HG02970 (cell line): ENCODE results near the gene CNTFR.

Source experiments
- ATAC-seq: cut with Tn5 transposase; IDR thresholded peaks from one replicate; pipeline ENCODE4 v1.9.1; 2021; ENCODE audit warnings: mild to moderate bottlenecking, moderate library complexity, moderate number of reproducible peaks; ENCODE audit not compliant: unreplicated experiment, low FRiP score

The CNTFR gene

GRCh38 chr9:34620061-34620994, 30.8 kb upstream of the CNTFR start, which contains the start of gene DCTN3:
Gene DCTN3 (minus strand): TSS chr9:34620495. CDS start chr9:34620464, 31 bp downstream.
- ATAC-seq, result peak; percentile 85

GRCh38 chr9:34615132-34615531, 25.6 kb upstream of the CNTFR start:
- ATAC-seq, result no peak

GRCh38 chr9:34612788-34613390, 23.4 kb upstream of the CNTFR start:
- no peak for ATAC-seq

DNA sequence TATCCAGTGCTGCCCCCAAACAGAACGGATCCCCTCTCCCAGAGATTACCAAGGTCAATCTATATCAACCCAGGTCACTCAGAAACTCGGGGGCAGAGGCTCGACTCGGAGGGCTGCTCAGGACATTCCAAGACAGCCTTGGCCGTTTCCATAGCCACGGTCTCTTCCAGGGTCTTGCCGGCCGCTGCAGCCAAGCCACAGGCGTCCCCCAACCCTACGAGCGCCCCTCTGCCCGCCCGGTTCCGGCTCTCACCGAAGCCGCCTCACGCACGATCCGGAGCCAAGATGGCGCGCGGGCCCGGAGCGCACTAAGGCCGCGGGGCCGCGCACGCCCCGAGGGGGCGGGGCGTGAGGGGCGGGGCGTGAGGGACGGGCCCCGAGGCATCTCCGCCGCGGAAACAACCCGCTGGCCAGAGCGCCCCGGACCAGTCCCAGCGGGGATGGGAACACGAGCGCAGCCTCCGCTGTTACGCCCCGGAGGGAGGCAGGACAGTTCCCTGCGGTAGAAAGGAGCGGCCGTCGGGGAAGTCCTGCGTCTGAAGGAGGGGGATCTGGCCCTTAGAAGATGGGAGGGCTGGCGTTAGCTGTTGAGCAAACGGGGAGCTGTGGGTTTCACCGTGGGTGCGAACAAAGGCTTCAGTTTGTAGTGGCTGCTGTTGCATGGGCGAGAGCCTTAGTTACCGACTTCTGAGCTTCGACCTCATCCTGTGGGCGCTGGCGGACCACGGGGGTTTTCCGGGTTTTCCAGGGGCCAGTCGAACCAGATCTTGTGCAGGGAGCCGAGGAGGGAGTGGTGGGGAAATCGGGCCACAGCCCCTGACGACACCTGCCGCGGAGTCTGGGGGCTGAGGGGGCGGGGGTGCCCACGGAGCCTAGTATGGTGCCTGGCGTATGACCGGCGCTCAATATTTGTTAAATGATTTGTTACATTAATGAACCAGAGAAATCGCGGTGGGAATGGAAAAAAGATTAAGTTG, 22.6 kb upstream of the CNTFR start, which contains the start of gene RPP25L:
Gene RPP25L (minus strand): TSS at position 287 of the 977 bp plus-strand sequence. CDS start 801 bp downstream, outside the sequence.
- ATAC-seq, result peak; percentile 80

DNA sequence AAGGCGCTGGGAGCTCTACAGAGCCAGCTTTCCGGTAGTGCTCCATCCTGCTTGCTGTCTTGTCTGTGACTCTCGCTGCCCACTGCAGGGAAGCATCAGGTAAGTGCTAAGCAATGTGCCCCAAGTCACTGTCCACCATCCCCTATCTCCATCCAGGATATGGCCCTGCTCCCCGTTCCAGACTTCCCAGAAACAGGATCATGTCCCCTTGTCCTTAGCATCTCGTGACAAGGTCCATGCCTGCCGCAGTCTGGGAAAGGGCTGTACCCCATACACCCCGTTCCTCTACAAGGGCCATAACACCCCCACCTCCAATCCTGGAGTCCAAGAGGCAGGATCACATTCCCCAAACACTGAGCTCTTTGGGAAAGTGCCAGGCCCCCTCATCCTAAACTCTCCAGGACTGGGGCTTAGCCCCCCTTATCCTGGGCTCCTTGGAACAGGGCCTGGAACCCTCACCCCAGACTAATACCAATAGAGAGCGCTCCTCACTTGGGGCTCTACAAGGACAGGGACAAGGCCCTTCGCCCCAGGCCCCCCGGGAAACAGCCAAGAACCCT, 21.8 kb upstream of the CNTFR start:
- ATAC-seq, result no peak

DNA sequence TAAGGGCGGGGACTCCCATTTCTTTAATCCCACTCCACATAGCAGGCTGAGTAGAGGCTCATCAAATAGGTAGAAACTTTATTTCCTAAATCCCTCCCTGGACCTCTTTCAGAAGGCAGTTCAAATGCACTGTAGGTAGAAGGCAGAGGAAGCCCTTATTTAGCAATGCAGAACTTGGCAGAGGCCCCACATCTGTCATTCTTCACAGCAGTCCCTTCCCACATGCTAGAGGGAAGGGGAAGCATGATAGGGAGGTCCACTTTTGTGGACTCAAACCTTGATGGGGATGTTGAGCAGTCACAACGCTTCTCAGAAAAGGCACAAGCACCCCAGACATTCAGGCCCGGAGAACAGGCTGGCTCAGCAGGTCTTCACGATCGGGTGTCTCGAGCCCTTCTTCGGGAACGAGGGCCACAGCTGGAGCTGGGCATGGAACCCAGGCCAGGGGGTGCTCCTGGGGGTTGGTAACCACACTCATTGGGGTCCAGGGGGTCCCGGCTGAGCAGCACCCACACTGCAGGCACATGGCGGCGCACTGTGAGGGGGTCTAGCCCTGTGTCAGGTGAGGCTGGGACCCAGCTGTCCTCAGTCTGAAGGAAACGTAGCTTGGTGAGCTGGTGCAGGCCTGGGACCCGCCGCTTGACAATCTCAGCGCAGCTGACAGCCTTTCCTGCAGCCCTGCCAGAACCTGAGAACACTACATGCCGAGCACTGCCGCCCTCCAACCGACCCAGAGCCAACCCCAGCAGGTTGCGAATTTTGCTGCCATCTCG, 21.1 kb upstream of the CNTFR start:
- ATAC-seq, result no peak

GRCh38 chr9:34607331-34607730, 17.8 kb upstream of the CNTFR start:
- no peak for ATAC-seq

GRCh38 chr9:34606905-34607304, 17.4 kb upstream of the CNTFR start:
- ATAC-seq, result no peak

- no peak for ATAC-seq
These were observed 16.7 kb upstream of the CNTFR start for GRCh38 chr9:34606190-34606589.

GRCh38 chr9:34603610-34604231, 14.2 kb upstream of the CNTFR start:
- ATAC-seq, result peak; percentile 73

DNA sequence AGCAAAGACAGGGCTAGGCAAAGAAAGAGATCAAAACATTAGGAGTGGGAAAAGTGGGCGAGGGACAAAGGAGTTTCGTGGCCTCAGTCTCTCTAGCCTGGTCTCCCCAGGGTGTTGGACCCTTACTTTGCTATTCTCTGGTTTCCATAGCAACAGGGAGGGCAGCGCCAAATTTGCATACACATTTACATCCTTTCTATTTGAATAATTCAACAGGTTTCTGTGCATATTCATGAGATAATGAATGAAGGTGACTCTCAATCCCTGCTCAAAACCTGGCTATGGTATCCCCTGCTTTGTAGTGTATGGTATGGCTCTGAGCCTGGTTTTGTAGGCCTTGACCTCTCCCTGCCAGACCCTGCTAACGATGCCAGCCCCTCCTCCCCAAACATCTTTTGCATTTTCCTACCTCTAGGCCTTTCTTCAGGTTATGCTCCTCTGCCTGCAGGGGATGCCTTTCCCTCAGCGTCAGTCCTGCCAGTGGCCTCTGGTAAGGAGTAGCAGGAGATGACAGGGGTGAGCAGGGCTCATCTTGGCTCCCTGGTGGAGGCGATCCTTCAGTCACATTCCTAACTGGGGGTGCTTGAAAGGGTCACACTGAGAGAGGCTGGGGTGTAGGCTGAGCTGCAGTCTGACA, 12.5 kb upstream of the CNTFR start:
- no peak for ATAC-seq

- ATAC-seq, result no peak
These were observed 11.4 kb upstream of the CNTFR start for GRCh38 chr9:34600908-34601307.

- no peak for ATAC-seq
These were observed 10.0 kb upstream of the CNTFR start for GRCh38 chr9:34599546-34599945.

GRCh38 chr9:34594177-34594576, 4.7 kb upstream of the CNTFR start:
- no peak for ATAC-seq

GRCh38 chr9:34592895-34593601, 3.5 kb upstream of the CNTFR start:
- no peak for ATAC-seq

DNA sequence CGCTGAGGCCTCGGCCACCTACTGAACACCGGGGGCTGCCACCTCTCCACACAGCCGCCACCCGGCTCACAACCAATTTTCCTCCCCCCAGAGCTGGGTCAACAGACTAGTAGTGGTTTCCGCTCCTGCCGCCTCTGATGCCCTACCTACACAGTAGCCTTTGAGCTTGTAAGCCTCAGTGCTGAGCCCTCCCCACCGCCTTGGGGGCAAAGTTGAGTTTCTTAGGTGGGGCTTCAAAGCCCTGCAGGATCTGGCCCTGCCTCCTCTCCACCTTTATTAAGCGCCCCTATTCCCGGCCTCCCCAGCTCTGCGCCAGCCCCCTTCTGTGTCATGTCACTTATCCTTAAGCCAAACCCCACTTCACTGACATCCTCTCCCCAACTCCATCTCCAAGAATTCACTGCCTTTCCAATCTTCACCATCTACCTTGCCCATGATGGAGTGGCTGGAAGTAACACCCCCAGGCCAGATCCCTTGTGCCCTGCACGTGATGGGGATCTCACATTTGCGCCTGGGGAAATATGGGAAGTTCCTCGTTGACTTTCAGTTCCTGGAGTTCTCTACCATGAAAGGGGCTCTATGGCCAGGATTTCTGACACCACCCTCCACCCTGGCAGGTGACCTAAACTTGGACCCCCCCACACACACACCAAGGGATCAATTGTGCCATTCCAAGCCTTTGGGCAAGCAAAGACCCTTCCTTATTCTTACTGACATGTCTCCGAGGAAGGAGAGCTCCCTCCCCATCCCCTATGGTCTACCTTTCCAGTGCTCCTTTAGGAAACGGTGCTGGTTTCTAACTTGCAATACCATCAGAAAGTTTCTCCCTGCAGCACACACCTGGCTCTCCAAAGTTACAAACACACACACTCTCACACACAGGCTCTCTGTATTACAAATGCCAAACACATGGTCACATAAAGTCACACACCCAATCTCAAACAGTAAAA, 2.7 kb upstream of the CNTFR start:
- ATAC-seq, result no peak
